Lower leg skin (tissue), 4 donors: Measurements from ENCODE around the gene KIF15. TPM values are rescaled to one million over a fixed set of nuclear protein-coding genes. Genes with fewer than 3 reads are reported as not detected.

ENCODE experiments used
- DNase-seq, 2 donors: peaks; one replicate each; pipeline ENCODE4 v3.0.0-alpha.2; 2019; ENCODE audit warnings: low spot score in 2 of 2
- H3K4me3 ChIP-seq: fragments of 200-600 bp; sonication (generic); 2 replicates; pipeline ENCODE4 v1.5.1; 2017; ENCODE audit warnings: mild to moderate bottlenecking, low read depth; ENCODE audit not compliant: poor library complexity, severe bottlenecking
- CTCF ChIP-seq, 3 donors: fragments of 450-650 bp; IDR thresholded peaks; one replicate each; pipeline ENCODE4 v1.5.1; 2016; ENCODE audit warnings: antibody characterized with exemption in 3 of 3, mild to moderate bottlenecking in 3 of 3, moderate library complexity in 2 of 3
- POLR2A ChIP-seq, 2 donors: fragments of 450-650 bp; IDR thresholded peaks; one replicate each; pipeline ENCODE4 v1.6.1; 2016 to 2017; ENCODE audit warnings: antibody characterized with exemption in 2 of 2, mild to moderate bottlenecking in 1 of 2, moderate library complexity in 1 of 2
- WGBS, 2 donors: methylation state at CpG; one replicate each; pipeline ENCODE4 v1.1.5; 2018; 5-methylcytosine and 5-hydroxymethylcytosine counted together
- intact Hi-C: fragments of 100-400 bp; cut with DNase I; formaldehyde crosslinking; loops from one replicate; pipeline ENCODE4 v1.15.0; 2023; ENCODE audit warnings: low total_unique reads
- microRNA counts, 2 donors: library from miRNA; unstranded; fragments of <30 nt; microRNA quantifications; one replicate each; lab custom pipeline; 2016
- total RNA-seq, 4 donors: library from RNA; depleted of rRNA; stranded (reverse); fragments of >200 nt; gene quantifications; one replicate each; pipeline ENCODE4 v1.1.0, GENCODE V29; 2016

Gene KIF15
- total RNA-seq, 4 donors from 2014 or later: 0.79 to 3.5 (median 2.4) TPM

DNA sequence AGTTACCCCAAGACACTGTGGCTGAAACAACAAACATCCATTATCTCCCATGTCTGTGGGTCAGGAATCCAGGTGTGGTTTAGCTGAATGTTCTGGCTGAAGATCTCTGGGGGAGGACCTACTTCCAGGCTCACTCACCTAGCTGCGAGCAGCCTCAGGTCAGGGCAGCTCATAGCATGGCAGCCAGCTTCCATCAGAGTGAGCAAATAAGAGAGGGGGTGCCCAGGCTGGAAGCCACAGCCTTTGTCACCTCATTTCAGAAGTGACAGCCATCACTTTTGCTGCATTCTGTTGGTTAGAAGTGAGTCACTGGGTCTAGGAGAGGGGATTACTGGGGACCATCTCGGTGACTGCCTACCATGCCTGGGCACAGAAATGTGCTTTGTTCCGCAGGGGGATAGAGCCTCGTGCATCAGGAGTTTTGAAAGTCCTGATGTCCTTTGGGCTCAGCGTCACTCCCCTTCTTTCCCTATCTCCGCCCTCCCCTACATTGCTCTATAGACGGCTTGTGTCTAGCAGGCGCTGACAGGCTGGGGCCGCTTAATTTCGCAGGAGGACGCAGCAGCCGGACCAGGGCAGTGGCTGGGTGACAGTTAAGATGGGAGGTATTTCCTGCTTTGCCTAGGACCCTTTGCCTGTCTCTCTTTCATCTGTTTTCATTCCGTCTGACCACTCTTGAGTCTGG lies 138.2 kb downstream of the KIF15 start:
- intact Hi-C loops: no loop called here
- H3K4me3 ChIP-seq: no peak overlapping the region
- no peak for DNase-seq
- TF ChIP-seq CTCF (IDR thresholded peaks at IDR 0.05): no peak
- TF ChIP-seq POLR2A (IDR thresholded peaks at IDR 0.05): no peak
- WGBS, 2 donors: 49 to 58% methylated on average over 12 to 13 of the region's 13 CpGs

- H3K4me3 ChIP-seq: no peak overlapping the region
- intact Hi-C loops: no loop called here
- 65 to 74% methylated on average over 4 of the region's 4 CpGs for WGBS, 2 donors
- DNase-seq: no peak
- TF ChIP-seq POLR2A (IDR thresholded peaks at IDR 0.05) (no peak), CTCF (IDR thresholded peaks at IDR 0.05) (no peak)
Observed at GRCh38 chr3:44902628-44903027, 141.0 kb downstream of the KIF15 start.

MicroRNA genes within 50 kb of the gene (microRNA counts, 767-probe panel; counts per million panel counts)
- microRNA hsa-miR-564 (lab: Ali Mortazavi, UCI): 0 to 358 counts per million in 2 donors

Other genes starting within 250 kb of the KIF15 start
- 1 to 10 TPM in 1 of 4 donors, under 1 TPM in 3; 0.39 to 2.2 (median 0.62) TPM for gene ZKSCAN7, start 206.6 kb upstream of the KIF15 start, total RNA-seq
- under 1 TPM; 0.13 to 0.45 (median 0.17) TPM for gene ZNF660, start 176.8 kb upstream of the KIF15 start, total RNA-seq
- 10 to 100 TPM; 13.2 to 19.4 (median 15.8) TPM for gene ZNF197, start 136.8 kb upstream of the KIF15 start, total RNA-seq
- gene ZNF35, start 113.1 kb upstream of the KIF15 start, total RNA-seq: 10 to 100 TPM in 1 of 4 donors, 1 to 10 TPM in 3; 4.1 to 19.0 (median 9.1) TPM
- gene ZNF502, start 49.1 kb upstream of the KIF15 start, total RNA-seq: 1 to 10 TPM; 2.8 to 7.4 (median 4.6) TPM
- 1 to 10 TPM; 1.1 to 5.8 (median 3.6) TPM for gene ZNF501, start 32.2 kb upstream of the KIF15 start, total RNA-seq
- gene KIAA1143, start 175 bp upstream of the KIF15 start, total RNA-seq: 10 to 100 TPM; 20.1 to 22.3 (median 20.8) TPM
- 10 to 100 TPM; 10.1 to 18.3 (median 13.8) TPM for gene TMEM42, start 100.1 kb downstream of the KIF15 start, total RNA-seq
- gene TGM4, start 112.8 kb downstream of the KIF15 start, total RNA-seq: 1 to 10 TPM in 2 of 4 donors, under 1 TPM in 1, not detected in 1; 0.26 to 1.4 (median 1.3) TPM
- gene ZDHHC3, start 214.4 kb downstream of the KIF15 start, total RNA-seq: 100 to 1,000 TPM; 146 to 177 (median 159) TPM
- 100 to 1,000 TPM in 3 of 4 donors, 10 to 100 TPM in 1; 77.4 to 178 (median 133) TPM for gene EXOSC7, start 214.4 kb downstream of the KIF15 start, total RNA-seq